Fibroblast of skin of back (primary cell): Measurements from ENCODE around the gene KCNJ15.
A peak's percentile ranks its signal among the peaks of the same experiment; 100 is the strongest.
"Not testable (repeated sequence)": the region's sequence is repeated elsewhere in the genome, so short reads cannot be mapped to it uniquely, and the experiment has no call there.

ENCODE experiments used
- DNase-seq: peaks from one replicate; pipeline ENCODE4 v3.0.0-alpha.2; 2013

The KCNJ15 gene

DNA sequence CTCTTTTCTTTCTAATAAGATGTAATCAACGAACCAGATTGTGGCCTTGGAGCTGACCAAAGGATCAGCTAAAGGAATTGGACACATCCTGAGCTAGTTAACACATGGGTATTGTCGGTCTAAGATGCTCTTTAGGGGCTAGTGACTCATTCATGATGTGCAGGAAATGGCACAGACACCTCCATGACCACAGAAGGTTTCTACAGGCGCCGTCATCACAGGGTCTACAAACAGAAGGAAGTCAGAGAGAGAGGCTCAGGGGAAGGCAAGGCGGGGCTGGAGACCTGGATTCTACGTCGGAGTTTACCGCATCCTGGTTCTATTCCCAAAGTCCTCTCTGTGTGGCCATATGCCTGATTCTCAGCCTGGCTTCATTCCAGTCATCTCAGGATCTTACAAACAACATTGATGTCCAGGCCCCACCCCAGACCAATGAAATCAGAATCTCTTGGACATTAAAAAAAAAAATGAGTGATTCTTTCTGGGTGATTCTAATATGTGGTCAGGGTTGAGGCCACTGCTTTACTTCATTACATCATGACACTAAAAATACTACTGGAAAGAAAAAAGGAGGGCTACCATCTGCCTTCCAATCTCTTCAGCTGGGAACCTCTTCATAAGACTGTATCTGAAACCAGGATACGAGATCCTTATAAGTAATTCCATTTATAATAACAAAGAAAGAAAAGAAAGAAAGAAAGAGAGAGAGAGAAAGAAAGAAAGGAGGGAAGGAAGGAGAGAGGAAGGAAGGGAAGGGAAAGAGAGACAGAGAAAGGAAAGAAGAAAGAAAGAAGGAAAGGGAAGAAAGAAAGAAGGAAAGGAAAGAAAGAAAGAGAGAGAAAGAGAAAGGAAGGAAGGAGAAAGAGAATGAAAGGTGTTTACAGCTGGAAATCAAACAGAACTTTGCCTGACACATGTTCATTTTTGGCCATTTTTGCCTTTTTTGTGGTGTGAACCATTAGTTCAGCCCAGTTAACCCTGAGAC lies 11.6 kb upstream of the KCNJ15 start:
- DNase-seq = peak; percentile 99

DNA sequence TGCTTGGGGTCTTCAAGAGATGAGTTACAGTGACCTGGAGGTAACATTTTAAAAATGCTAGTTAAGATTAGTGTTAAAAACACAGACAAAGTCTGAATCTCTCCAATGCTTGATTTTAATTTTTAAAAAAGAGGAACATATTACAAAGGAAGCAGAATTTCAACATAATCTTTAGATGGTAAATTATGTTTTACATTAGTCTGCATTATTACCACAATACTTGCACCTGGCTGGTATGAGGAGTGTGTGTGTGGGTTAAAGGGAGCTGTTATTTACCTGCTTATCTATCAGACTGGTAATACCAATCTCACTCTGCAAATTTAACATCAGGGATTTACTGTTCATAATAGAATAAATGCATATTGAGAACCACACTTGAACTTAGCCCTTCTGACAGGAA lies 10.3 kb upstream of the KCNJ15 start:
- DNase-seq = no peak

DNA sequence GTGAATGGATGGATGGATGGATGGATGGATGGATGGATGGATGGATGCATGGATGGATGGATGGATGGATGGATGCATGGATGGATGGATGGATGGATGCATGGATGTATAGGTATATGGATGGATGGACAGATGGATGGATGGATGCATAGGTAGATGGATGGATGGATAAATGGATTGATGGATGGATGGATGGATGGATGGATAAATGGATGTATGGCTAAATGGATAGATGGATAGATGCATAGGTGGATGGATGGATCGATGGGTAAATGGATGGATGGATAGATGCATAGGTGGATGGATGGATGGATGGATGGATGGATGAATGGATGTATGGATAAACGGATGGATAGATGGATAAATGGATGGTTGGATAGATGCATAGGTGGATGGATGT lies 9.7 kb upstream of the KCNJ15 start:
- DNase-seq = not testable (repeated sequence)

DNA sequence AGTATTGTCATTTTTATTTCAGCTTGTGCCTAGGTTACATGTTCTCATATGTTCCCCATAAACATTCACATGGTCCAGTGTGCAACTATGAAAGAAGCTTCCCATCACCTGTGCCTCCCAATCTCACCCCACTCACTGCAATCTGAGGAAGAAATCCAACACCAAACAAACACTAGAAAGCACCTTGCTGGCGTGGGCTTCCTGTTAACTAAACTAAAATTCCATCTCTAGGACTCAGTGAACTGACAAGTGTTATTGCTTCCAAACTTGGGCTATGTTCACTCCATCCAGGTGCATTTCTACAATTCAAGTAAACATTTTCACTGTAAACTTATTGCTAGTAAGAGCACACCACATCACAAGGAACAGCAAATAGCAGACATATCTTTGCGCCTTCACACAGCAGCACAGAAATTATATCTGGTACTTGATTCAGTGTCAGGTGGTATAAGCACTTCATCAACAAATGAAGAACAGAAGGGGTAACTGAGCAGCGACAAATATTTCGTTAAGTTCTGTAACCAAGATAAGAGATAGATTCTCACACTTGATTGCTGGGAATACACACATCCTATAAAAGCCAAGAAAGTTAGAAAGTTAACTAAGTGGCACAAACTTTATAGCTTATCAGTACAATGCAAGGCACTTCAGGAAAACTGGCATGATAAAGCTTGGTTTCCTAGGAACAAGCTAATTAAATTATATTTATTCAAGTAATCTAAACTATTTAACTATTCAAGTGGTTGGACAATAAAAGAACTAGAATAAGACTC lies 8.9 kb upstream of the KCNJ15 start:
- no peak for DNase-seq

DNA sequence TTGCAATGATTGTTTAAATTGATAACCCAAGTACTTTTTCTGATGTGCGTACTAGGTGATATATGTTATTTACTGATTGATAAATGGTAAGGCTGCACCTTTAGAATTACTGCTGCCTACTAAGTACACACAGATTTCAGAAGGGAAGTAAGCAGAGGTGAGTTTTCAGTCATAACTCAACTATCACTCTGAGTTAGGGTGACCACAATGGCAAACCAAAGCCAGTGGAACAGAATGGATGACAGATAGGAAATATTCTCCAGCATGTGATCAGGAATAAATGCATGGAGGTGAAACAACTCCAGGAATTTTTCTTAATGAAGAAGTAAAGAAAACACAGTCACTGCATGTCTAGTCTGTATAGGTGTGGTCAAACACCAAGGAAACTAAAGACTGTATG lies 7.5 kb upstream of the KCNJ15 start:
- DNase-seq = no peak

DNA sequence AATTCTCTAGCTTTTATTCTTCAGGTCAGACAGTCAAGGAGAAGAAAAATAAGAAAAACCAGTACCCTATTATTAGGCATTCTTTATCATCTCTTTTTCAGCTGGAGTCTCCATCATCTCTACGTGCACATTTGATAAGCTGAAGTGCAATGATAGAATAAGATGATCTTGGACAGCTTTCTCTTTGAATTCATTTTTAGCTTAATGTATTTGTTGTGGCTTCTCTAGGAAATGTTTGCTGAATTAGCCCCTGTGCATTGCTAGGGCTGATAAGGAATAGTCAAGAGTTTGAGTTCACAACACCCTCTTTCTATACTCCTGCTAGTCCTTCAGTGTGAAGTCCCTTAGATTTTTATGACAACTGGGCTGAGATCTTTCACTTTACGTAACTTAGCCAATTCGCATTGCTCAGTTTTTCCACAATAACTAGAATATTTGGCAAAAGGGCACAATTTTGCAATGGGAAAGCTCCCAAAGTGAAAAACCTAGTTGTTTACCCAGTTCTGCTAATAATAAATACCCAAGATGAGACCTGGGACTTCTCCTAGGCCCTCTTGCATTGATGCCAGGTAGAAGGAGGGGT lies 7.0 kb upstream of the KCNJ15 start:
- no peak for DNase-seq

DNA sequence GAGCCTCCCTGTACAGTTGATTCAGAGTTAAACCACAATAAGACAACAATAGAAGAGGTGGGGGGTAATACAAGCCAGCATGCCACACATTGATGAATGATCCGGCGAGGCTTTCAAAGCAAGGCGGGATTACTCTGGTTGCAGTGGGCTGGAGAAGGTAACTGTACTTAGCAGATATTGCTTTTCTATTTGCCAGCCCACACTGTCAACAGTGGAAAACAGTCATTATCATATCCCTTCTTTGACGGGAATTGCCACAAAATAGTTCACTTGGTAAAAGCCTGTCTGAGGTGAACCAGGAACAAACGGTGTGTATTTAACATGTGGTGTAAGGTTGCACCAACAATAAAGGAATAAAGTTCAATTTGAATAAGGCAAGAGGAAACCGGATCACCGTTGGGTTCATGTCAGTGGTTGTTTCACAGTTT lies 5.8 kb upstream of the KCNJ15 start:
- peak; percentile 34 for DNase-seq

DNA sequence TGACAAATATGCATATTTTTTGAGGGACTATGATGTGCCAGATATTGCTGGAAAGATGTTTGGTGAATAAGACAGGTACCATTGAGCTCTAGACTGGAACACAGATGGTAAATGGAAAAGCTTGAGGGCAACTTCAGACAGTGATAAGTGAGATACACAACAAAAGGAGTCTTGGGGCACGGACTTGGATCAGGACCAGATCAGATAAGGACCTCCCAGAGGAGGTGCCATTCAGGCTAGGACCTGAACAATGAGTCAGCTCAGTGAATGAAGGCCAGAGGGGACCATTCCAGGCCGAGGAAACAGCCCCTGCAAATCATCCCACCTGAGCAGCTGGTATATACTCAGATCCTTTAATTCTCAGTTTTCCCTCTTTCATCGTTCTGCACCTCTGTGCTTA lies 1.8 kb upstream of the KCNJ15 start:
- DNase-seq = no peak

DNA sequence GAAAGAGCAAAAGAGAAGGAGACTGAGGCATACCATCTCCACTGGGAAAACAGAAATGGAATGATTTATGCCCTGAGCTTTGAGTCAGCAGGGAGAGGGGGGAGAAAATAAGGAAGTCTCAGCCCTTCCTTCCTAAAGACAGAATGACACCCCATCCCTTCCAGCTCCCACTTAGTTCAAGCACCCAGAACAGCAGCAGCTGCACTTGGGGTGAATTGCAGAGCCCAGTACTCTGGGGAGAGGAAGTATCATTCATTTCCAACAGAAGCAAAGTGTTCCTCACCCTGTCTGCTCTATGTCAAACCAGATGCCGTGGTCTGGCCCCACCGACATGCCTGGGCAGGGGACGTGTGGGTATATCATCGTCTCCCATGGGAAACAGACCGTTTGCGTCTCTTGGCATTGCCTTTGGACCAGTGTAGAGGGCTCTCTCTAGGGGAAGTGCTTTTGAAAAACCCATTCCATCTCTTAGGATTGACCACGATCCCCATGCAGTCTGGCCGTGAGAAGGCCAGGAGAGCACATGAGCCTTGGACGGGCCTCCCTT lies 1.1 kb upstream of the KCNJ15 start:
- DNase-seq = no peak

DNA sequence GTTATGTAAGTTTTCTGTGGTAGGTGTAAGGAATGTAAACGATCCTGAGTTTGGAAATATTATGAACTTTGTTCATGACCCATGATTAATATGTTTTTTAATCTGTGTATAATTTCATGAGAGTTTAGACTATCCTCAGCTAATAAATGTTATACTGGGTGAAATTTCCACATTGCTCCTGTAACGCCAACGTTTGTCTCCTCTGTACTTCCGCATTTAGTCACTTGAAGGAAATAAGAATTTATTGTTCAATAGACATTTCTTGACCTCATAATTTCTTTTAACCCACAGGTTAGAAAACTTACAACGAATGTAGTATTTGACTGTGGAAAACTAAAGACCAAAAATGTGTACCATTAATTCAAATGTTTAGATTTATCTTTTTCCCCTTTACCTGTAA lies 876 bp downstream of the KCNJ15 start:
- DNase-seq = no peak

DNA sequence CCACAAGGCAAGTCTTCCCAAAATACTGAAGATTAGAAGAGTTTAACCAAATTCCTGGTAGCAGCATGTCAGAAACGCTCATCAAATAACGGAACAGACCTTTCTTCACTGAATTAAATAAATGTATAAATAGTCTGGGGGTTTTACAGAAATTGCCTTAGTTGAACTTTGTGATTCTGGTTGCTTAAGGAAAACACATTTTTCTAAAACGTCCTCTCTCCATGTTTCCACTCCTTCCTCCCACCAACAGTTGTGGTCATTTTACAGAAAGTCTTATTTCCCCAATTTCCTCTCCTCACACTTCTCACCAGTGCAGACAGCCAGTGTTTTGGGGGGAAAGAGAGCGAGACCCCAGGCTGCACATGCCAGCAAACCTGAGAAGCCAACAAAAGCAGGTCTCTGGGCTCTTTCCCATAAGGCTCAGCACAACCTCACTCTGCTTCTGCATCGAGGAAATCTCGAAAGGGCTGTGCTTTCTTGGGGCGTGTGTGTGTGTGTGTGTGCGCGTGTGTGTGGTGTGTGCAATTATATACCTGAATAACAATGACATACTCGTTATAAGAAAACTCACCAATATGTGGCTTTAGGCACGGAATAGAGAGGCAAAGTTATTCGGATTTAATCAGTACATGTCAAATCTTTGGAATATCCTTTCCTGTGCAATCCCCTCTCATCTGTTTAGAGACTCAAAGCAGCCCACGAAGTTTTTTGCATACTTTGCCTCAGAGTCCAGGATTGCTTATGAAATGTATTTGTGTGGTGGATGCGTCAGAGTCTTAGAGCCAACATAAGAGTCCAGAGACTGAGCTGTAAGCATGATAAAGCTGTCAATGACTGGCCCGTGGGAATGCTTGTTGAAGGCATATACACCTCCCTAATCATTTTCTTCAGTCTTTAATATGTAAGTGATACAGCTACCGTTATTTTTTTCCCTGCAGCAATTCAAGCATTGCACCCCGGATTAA lies 2.0 kb downstream of the KCNJ15 start:
- peak; percentile 88 for DNase-seq

DNA sequence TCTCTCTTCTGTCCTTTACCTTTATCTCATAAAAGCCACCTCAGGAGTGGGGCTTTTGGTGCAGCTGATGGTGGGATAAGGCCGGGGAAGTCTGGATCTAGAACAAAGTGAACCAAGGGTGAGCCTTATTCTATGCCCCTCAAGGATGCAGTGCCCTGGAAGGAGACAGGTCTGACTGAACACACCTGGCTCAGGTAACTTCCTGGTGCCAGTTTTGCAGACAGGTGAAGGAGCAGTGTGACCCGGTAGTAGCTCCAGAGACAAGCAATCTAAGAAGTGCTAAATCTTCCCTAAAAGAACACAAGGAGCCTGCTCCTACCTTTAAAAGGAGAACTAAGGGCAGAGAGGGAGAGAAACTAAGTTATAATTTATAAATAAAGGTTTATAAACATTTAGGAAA lies 2.9 kb downstream of the KCNJ15 start:
- DNase-seq = no peak

DNA sequence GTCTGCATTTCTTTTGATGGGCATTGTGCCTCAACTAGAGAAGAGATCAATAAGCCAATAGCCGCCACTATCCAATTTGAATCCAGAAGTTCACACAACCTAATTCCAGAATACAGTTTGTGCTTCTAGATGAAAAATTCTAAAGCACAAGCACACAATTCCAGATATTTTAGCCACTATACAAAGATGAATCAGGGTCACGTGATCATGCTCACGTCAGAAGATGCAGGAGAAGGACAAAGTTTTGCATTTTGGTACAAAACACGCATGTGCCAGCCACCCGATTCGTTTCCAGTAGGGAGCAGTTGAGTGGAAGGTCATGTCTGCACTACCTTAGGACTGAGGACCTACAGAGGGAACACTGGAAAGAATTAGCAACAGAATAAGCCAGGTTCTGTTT lies 3.6 kb downstream of the KCNJ15 start:
- DNase-seq = no peak

DNA sequence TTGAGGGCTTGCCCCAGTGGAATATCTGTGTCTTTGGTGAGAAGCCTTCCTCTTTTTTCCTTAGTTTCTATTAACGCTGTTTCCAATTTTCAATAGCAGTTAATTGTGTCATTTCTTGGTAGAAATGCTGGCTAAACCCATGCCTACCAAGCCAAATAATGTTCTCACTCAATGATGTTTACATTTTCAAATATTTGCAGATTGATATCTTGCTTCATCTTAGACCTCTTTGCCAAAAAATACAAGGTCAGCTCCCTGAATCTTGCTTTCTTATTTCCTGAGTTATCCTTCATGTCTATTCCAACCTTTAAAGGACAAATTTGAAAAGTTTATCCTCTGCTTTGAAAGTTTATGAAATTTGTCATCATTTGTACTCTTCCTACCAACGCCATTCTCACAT lies 5.1 kb downstream of the KCNJ15 start:
- DNase-seq = peak; percentile 36

DNA sequence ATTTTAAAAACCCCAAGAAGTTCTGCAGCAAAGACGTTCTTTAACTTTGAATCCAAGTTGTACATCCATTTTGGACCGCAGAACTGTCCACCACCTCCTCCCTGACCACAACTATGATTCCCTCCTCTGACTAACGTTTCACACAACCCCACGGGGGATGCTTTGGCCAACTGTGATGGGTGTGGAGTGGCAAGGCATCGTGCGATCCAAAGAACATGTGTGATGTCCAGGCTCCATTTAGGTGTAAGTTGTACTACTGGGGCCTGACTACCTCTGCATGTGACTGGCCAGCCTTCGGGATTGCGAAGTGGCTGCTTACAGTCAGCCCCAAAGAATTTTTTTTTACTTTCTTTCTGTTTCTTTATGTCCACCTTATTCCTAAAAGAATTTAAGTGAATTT lies 6.7 kb downstream of the KCNJ15 start:
- peak; percentile 68 for DNase-seq

DNA sequence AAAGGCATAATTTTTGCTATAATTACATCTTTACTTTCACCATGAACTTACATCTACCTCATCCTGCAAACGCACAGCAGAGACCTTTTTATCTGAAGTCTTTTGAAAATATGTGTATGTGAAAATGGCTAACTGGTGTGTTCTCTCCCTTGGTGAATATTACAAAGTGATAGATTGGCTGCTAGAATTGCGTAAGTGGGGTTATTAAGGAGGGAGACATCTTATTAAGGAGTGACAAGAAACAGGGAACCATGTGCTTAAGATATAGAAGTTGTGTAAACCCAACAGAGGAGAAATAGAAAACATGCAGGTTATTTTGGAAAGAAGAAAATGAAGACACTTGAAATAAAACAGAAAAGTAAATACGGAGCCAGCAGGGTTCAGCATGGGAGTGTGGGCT lies 7.8 kb downstream of the KCNJ15 start:
- no peak for DNase-seq

DNA sequence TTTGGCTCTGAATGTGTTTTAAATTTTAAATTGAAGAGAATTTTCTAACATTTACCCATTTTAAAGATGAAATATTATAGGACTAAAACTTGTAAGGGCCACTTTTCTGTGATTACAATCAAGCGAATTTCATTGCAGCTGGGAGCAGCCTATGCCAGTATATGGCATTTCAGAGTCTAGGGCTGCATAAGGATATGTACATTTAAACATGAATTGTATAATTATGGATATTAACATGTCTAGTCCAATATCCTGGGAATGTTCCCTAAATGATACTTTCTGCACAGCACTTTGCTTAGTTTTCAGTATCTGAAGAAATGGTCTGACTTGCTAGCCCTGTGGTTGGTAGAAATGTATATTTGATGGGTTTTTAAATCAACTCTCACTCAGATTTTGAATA lies 8.4 kb downstream of the KCNJ15 start:
- DNase-seq = no peak

DNA sequence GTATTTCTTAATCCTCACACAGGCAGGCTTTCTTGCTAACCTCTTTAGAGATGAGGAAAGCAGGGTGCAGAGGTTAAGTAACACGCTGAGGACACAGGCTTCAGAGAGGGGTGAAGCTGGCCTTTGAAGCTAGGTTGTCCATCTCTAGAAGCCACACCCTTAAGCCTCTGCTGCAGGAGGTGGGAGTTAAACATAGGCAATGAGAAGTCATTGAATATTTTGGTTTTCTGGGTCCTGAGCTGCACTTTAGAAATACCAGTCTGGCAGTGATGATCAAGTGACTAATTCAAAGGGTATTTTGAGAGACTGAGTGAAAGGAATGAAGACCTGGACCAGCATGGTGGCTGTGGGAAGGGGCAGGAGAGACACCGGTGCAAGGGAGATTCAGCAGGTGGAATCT lies 9.9 kb downstream of the KCNJ15 start:
- peak; percentile 87 for DNase-seq

DNA sequence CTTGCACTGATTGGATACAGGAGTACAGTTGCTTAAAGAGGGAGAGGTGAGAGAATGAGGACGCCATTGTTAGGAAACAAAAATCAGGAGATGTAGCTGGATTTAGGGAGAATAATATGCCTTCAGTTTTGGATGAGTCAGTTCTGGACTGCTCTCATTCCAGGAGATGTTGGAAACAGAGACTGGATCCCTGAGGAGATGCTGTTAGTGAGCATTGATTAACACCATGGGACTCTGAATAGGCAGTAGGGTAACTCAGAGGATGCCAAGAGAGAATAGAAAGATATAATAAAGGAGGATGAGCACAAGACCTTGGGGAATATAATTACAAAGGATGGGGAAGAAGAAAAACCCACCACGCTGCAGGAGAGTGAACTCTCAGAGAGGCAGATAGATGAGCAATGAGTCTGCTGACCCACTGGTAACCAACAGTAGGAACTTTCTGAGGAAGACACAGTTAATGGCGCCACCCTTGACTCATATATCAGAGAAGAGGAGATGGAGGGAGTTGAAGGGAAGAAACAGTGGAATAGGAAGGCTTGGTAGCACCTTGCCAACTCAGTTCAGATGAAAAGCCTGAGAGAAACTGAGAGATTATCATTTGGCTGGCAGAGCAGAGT lies 10.5 kb downstream of the KCNJ15 start:
- peak; percentile 76 for DNase-seq

DNA sequence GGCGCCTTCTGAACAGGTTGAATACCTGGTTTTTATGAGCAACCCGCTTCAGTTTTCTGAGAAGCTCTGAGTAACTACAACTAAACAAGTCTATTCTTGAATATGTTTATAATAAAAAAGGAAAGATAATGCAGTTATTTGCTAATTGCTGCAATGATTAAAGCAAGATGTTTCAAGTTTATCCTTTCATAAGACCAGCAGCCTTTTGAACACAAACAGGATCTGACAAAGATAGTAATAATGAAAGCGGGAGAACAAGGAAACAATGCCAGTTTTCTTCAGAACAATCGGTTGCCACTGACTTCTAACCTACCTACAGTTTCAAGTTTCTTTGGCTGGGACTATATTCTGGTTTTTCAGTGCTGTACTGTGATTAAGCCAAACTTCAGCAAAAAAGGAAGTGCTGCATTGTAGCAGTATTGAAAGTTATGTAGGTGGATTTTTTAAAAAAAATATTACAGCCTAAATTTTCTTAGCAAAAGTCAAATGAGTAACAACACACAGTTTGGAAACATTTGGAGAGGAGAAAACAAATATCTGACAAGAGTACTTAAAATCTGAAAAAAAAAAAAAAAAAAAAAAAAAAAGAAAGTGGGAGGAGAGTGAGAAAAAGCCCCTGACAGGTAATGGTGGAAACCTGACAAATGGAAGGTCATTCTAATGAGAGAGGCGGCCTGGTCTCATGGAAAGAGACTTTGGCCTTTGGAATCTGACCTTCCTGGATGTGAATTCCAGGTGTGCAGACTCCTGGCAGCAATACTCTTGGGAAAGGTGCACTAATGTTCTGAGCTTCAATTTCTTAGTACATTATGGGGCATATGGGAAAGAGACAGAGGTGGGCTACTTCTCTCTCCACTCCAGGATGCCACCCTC lies 11.4 kb downstream of the KCNJ15 start:
- DNase-seq = no peak
